NCI-H345 treated with DMSO at 0.1 percent for 48 hours (cell line): Measurements from ENCODE around the gene PPARG.
"Not testable (repeated sequence)": the region's sequence is repeated elsewhere in the genome, so short reads cannot be mapped to it uniquely, and the experiment has no call there.

Experiments
- DNase-seq: peaks from one replicate; lab custom pipeline; 2025; ENCODE audit not compliant: unreplicated experiment; lab: John Stamatoyannopoulos, UW

Gene PPARG

DNA sequence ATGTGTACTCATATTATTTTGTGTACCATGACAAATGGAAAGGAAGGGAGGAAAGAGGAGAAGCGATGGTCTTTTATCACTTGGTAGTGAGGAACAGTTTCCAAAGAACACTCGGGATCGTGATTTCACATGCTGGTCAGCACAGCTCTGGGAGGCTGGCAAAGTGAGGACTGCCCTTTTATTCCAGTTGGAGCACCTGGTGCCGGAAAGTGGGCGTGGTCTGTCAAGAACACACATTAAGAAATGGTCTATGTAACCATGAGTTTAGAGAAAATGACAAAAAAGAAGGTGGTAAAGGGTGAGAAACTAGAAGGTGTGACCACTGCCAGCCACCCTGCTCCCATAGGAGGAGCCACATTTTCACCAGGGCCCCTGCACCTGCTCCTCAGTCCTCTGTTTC is 188.4 kb downstream of the PPARG start:
- no peak for DNase-seq

GRCh38 chr3:12478326-12478725 is 189.5 kb downstream of the PPARG start:
- no peak for DNase-seq

DNA sequence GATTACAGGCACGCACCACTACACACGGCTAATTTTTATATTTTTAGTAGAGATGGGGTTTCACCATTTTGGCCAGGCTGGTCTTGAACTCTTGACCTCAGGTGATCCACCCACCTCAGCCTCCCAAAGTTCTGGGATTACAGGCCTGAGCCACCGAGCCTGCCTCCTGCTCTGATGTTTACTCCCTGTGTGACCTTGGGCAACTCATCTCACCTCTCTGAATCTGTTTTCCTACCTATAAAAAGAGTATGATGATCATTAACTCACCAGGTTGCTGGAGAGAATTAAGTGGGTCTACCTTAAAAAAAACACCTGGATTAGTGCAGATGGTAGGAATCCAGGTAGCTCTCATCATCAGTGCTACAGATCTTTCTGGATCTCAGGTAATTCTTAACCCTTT is 190.3 kb downstream of the PPARG start:
- not testable (repeated sequence) for DNase-seq

GRCh38 chr3:12479919-12480427 is 191.1 kb downstream of the PPARG start:
- DNase-seq = peak; percentile 36

GRCh38 chr3:12483410-12483809 is 194.5 kb downstream of the PPARG start:
- no peak for DNase-seq

- no peak for DNase-seq
Measured at GRCh38 chr3:12483872-12484197, 195.0 kb downstream of the PPARG start.
